Measurements from ENCODE around the gene KCNV2.

Gene KCNV2

DNA sequence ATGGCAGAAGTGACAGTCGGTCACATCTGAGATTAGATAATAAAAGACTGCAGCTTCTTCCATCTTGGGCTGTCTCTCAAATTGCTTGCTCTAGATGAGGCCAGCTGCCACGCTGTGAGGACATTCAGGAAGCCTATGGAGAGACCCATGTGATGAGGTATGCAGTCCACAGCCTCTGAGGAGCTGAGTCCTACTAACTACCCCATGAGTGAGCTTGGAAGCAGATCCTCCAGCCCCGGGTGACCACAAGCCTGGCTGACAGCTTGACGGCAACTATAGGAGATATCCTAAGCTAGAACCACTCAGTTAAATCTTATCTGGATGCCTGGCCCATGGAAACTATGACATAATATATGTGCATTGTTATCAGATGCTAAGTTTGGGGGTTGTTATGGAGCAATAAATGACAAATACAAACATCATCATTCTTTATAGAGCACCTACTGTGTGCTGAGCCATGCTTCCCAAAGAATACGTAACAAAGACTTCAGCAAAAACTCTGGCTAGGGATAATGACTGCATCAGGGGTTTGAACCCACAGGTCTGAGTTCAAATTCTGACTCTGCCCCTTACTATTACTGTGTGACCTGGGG lies 26.7 kb downstream of the KCNV2 start:
- H3K9me3 ChIP-seq, result no peaks in the 10 kb centered on the region
- TF ChIP-seq, protein P1, sequence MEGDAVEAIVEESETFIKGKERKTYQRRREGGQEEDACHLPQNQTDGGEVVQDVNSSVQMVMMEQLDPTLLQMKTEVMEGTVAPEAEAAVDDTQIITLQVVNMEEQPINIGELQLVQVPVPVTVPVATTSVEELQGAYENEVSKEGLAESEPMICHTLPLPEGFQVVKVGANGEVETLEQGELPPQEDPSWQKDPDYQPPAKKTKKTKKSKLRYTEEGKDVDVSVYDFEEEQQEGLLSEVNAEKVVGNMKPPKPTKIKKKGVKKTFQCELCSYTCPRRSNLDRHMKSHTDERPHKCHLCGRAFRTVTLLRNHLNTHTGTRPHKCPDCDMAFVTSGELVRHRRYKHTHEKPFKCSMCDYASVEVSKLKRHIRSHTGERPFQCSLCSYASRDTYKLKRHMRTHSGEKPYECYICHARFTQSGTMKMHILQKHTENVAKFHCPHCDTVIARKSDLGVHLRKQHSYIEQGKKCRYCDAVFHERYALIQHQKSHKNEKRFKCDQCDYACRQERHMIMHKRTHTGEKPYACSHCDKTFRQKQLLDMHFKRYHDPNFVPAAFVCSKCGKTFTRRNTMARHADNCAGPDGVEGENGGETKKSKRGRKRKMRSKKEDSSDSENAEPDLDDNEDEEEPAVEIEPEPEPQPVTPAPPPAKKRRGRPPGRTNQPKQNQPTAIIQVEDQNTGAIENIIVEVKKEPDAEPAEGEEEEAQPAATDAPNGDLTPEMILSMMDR (IDR thresholded peaks at IDR 0.05), result no peak

GRCh38 chr9:2745560-2746380 lies 28.5 kb downstream of the KCNV2 start:
- H3K36me3 ChIP-seq, result no peaks in the 10 kb centered on the region
- no peaks in the 10 kb centered on the region for H3K9me3 ChIP-seq
- no peaks in the 10 kb centered on the region for H3K4me1 ChIP-seq (ENCODE audit: control insufficient read depth in 1 of 2, insufficient read depth in 1 of 2, low read depth in 1 of 2, low read length in 1 of 2)
- TF ChIP-seq, protein P1 (IDR thresholded peaks at IDR 0.05), result no peak
- H3K4me3 ChIP-seq (ENCODE audit: low read depth in 1 of 2, low read length in 1 of 2), result no peak overlapping the region
- no peaks in the 10 kb centered on the region for H3K27me3 ChIP-seq
- no peak overlapping the region for H3K27ac ChIP-seq

More for the DNA sequence above, 26.7 kb downstream of the KCNV2 start:
- Histone ChIP-seq H3K4me3 (ENCODE audit: low read depth in 1 of 2, low read length in 1 of 2) (no peak overlapping the region), H3K27ac (no peak overlapping the region), H3K27me3 (no peaks in the 10 kb centered on the region), H3K36me3 (no peaks in the 10 kb centered on the region), H3K4me1 (ENCODE audit: control insufficient read depth in 1 of 2, insufficient read depth in 1 of 2, low read depth in 1 of 2, low read length in 1 of 2) (no peaks in the 10 kb centered on the region)

DNA sequence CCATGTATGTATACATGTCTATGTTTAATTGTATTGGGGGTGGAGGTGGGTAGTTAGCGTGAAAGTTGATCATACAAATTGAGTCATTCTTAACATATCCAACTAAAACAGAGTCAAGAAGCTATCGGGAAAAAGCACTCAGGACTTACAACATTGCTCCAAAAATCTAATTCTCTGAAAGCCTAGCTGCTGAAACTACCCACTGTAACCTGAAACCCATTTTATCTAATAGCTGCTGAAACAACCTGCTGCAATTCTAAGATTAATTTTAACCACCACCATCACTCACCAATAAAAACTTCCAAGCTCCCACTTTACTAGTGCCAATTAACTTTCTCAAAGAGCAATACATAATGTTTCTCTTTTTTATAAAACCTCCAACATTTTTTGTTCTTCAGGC lies 32.2 kb downstream of the KCNV2 start:
- no peaks in the 10 kb centered on the region for H3K27me3 ChIP-seq
- no peaks in the 10 kb centered on the region for H3K9me3 ChIP-seq
- H3K4me3 ChIP-seq (ENCODE audit: low read depth in 1 of 2, low read length in 1 of 2), result no peak overlapping the region
- no peaks in the 10 kb centered on the region for H3K36me3 ChIP-seq
- H3K27ac ChIP-seq, result no peak overlapping the region
- TF ChIP-seq, protein P1 (IDR thresholded peaks at IDR 0.05), result no peak
- H3K4me1 ChIP-seq (ENCODE audit: control insufficient read depth in 1 of 2, insufficient read depth in 1 of 2, low read depth in 1 of 2, low read length in 1 of 2), result no peaks in the 10 kb centered on the region

DNA sequence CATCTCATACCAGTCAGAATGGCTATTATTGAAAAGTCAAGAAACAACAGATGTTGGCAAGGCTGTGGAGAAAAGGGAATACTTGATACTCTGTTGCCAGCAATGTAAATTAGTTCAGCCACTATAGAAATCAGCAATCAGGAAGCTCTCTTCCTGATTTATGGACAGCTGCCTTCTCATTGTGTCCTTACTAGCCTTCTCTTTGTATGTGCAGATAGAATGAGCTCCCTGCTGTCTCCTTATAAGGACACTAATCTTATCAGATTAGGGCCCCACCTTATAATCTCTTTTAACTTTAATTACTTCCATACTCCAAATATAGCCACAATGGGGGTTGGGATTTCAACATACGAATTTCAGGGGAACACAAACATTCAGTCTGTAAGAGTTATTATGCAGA lies 38.0 kb downstream of the KCNV2 start:
- TF ChIP-seq, protein P1 (IDR thresholded peaks at IDR 0.05), result no peak
- H3K4me3 ChIP-seq (ENCODE audit: low read depth in 1 of 2, low read length in 1 of 2), result no peak overlapping the region
- no peaks in the 10 kb centered on the region for H3K27me3 ChIP-seq
- no peaks in the 10 kb centered on the region for H3K9me3 ChIP-seq
- H3K36me3 ChIP-seq, result no peaks in the 10 kb centered on the region
- H3K27ac ChIP-seq, result no peak overlapping the region
- no peaks in the 10 kb centered on the region for H3K4me1 ChIP-seq (ENCODE audit: control insufficient read depth in 1 of 2, insufficient read depth in 1 of 2, low read depth in 1 of 2, low read length in 1 of 2)

DNA sequence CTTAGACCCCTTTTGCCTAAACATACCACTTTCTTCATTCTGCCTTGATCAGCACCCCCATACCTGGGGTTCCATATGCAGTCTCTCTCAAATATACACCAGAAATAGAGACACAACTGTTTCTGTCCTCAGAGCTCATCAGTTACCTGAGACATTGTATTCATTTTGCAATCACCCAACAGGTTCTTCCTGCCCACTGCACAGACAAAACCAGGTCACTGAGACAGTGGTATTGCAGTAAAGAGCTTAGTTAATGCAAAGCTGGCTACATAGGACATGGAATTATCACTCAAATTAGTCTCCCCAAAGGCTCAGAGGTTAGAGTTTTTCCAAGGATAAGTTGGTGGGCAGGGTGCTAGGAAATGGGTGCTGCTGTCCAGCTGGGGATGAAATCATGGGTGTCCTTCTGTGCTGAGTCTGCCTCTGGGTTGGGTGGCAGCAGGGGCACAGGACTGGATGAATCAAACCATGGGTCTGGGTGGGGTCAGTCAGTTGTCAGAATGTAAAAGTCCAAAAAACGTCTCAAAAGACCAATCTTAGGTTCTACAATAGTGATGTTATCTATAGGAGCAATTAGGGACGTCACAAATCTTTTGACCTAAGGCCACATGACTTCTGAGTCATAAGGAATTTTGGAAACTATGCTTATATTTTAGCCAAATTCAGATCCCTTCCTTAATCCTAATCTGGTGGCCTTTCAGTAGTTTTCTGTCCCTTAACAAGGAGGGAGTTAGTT lies 41.0 kb downstream of the KCNV2 start:
- Histone ChIP-seq H3K9me3 (no peaks in the 10 kb centered on the region), H3K27ac (no peak overlapping the region)
- TF ChIP-seq, protein P1 (IDR thresholded peaks at IDR 0.05), result no peak

More for the DNA sequence above, 41.0 kb downstream of the KCNV2 start:
- Histone ChIP-seq H3K36me3 (no peaks in the 10 kb centered on the region), H3K27me3 (no peaks in the 10 kb centered on the region), H3K4me1 (ENCODE audit: control insufficient read depth in 1 of 2, insufficient read depth in 1 of 2, low read depth in 1 of 2, low read length in 1 of 2) (no peaks in the 10 kb centered on the region), H3K4me3 (ENCODE audit: low read depth in 1 of 2, low read length in 1 of 2) (no peak overlapping the region)
